NCI-H146 treated with DMSO at 0.1 percent for 48 hours (cell line): Measurements from ENCODE around the gene THADA.

Experiments
- DNase-seq: peaks from one replicate; lab custom pipeline; 2025; ENCODE audit not compliant: unreplicated experiment; lab: John Stamatoyannopoulos, UW

The THADA gene

DNA sequence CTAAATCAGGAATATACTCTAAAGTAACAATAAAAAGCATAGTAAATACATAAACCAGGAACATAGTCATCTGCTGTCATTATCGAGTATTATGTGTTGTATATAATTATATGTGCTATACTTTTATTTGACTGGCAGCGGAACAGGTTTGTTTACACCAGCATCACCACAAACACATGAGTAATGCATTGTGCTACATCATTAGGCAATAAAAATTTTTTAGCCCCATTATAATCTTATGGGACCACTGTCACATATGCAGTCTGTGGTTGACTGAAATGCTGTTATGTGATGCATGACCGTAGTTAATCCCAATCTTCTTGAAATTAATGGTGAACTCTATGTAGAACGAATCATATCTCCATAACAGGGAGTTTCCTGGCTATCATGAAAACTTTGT lies 232.7 kb downstream of the THADA start:
- no peak for DNase-seq

DNA sequence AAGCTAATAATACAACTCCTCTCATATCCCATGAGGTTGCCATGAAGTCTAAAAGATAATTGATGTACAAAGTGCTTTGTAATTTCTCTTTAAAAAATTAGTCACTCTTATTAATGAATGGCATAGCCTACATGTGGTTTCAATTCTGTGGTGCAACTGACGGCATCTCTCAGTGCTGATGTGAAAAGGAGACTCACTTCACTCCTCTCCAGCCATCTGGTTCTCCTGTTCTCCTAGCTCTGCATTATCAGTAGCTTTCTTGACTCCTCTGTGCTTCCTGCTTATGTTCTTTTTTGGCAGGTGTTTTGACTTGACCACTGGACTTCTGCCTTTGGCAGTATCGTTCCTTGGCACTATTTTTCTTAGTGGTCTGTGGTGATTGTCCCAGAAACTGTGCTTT lies 234.6 kb downstream of the THADA start:
- DNase-seq: no peak

DNA sequence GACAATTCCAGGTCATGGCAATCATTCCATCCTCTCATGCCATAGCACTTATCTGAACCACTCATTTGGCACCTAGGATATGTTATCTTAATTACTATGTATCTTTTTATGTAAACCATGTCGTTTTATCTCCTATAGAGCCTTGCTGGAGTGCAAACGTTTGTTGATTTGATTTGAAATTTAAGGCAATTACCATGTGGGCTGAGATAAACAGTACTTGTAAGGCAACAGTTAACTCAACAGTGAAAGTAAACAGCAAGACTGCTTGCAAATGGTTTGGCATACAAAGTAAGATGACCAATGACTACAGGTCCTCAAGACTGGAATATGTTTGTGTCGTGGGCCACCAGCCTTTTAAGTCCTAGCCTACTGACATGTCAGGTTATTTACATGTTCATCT lies 235.7 kb downstream of the THADA start:
- DNase-seq: peak; percentile 70

DNA sequence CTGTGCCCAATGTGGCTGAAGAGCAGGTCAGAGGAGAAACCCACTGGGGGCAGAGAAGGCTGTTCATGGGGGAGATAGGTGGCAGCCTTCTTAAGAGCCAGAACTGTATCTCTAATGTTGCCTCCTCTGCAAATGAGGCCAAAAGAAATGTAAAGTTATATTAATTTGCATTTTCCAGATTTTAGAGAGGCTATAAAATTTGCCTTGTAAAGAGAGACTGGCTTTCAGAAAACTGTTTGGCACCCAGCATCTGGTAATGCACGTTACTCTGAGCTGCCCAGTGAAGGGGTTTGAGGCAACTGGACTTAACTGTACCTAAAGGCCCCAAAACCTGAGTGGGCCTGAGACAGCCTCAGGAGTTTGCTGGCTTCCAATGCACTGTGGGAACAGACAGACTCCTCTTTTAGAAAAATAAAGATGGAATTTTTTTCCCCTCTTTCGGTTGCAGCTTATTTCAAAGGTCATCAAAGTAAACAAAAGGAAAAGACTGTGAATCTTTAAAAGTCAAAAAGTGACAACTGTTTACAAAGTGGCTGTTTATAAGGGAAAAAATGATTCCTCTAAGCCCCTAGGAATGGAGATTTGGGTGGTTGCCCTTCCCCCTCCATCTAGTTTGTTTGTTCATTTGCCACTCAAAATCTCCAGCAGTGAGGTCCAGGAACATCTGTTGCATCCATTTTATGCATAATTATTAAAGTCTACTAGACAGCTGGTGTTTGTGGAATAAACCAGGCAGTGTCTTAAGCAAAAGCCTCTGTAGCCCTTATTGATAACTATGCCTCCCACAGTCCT lies 237.2 kb downstream of the THADA start:
- no peak for DNase-seq

DNA sequence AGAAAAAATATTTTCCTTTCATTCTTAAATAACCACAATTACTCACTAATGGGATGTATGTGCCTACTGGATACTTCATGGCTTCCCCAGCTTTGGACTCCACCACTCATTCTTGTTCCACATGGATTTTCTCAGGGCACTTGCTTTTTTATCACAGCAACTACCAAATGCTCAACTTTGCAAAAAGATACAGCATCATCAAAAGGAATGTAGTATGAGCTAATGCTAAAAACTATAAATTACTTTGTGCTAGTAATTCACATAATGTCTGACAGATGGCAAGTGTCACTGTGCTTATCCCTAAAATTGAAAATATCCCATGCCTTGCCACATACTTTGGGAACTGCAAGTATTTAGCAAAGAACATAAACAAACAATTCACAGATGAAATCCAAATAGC lies 239.1 kb downstream of the THADA start:
- DNase-seq: no peak

DNA sequence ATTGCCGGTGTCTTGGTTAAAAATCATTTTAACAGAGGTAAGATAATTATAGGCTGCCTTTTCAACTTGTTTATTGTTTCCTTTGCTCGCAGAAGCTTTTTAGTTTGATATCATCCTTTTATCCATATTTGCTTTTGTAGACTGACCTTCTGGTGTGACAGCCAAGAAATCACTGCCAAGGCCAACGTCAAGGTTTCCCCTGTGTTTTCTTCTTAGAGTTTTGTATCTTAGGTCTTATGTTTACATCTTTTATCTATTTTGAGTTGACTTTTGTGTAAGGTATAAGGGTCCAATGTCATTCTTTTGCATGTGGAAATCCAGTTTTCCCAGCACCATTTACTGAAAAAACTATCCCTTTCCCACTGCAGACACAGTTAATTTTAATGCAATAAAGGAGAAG lies 240.4 kb downstream of the THADA start:
- no peak for DNase-seq

DNA sequence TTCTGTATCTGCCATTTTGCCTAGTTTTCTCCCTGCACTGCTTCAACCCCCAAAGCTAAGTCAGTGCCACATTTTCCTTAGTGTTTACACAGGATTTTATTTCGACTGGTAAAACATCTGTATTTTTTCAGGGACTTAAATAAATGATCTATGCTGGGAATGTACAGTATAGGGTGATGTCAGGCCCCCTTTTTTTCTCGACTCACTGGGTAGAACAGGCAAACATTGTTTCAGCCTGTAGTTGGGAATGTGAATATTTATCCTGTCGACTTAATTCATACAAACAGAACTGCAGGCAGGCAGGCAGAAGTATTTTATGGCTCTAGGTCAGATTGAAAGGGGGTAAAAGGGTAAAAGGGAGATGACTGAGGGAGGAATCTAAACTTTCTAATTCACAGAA lies 245.9 kb downstream of the THADA start:
- no peak for DNase-seq

DNA sequence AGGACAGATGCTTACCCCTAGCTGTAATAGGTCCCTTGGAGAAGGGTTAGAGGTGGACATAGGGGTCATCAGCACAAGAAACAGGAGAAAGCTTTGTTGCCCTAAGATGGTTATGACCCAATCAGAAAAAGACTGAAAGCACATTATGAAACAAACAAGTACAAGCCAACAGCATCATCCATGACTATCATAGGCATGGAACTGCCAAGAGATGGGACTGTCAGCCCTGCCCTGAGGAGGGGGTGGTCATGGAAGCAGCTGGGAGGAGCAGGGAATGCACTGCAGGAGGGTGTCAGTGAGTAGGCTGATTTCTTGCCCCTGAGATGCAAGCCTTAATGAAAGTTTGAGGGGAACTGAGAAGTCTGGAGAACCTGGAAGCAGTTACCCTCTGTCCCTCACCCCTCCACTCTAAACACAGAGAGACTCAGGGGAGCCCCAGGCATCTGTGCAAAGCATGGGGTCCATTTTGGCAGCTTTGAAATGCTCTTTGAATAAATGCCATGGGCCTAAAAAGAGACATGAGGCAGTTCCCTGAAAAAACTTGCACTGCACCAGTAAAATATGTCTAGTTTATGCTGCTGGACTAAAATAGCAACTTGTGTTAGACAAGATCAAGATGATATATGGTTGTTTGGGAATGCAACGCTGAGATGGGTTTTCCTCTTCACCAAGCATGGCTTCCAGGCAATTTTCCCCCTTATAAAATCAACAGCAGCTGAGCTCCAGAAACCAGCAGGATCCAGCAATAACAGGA lies 246.8 kb downstream of the THADA start:
- DNase-seq: no peak

DNA sequence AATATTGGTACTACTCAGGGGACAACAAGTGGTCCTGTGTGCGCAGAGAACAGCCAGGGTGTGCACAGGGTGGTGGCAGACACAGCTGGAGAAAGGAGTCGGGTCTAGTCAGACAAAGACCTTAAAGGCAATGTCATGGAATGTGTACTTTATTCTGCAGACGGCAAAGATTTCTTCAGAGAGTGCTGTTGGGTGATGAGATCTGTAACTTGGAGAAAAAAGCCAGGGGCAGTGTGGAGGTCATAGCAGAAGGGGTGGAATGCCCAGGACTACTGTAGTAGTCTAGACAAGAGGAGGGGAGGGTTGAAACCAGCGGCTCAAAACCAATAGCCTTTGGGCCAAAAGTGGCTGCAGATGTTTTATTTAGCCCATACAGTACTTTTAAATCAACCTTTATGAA lies 248.1 kb downstream of the THADA start:
- DNase-seq: no peak

DNA sequence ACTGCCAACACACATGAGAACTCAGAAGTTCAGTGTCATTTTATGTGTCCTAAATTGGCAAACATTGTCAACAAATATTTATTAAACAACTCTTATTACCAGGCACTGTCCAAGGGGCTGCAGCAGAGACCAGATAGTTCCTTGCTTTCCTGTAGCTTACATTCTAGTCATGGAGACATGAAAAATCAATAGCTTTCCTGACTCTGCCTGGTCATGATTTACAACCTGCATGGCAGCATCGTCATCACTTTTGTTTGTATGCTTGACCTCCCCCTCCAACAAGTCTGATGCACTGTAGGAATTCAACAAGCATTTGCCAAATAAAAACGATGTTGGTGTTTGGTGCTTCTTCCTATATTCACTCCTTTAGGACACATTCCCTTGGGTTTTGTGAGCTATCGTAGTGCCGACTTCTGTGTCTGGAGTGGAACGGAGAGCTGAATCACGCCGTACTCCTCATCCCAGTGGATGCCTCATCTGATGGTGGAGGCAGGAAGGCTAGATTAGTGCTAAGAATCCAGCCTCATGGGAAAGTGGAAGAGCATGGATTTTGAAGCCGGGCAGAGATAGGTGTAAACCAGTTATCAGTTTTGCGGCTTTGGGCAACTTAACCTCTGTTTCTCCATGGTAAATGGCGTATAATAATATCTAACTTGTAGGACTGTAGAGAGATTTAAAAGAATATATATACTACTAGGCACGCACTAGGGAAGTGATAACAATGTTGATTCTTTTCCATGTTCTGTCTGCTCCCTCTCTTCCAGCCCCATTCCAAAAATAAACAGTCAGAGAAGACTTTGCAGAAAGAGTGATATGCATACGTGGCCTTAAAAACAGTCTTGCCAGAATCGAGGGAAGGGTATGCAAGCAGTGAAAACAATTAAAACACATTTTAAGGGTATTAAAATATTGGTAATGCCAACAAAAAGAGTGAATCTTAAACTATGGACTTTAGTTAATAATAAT lies 249.0 kb downstream of the THADA start:
- no peak for DNase-seq

DNA sequence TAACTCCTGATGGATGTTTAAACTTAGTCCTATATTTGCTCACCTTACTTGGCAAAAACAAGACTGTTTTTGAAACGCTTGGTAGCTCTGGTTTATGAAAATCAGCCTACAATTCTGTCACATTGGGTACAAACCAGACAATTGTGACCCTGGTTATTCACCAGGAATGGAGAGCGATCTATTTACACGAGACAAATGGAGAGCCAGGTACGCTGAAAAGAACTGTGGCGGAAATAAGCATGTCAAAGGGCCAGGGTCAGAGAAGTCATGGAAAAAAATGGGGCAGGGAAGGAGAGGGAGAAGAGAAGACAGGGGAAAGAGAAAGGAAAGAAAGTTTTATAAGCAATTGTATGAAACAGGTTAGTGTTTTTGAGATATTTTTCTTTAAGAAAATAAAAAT lies 250.0 kb downstream of the THADA start:
- no peak for DNase-seq

DNA sequence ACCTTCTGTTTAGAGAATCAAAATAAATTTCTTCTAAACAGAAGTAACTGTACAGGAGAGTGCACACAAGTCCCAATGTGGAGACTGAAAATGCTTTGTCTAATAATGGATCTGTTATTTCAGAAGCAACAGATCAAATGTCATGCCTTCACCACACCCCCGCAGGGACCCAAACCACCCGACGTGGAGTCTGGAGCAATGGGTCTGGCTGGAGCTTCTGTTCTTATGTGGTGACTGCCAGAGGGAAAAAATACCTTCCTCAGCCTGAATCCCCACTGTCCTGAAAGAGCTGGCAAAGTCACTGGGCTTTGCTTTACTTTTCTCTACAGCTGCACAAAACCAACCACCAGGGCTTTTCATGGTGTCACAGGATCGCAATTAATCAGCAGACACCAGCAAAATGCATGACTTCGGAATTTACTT lies 250.4 kb downstream of the THADA start:
- DNase-seq: peak; percentile 21

DNA sequence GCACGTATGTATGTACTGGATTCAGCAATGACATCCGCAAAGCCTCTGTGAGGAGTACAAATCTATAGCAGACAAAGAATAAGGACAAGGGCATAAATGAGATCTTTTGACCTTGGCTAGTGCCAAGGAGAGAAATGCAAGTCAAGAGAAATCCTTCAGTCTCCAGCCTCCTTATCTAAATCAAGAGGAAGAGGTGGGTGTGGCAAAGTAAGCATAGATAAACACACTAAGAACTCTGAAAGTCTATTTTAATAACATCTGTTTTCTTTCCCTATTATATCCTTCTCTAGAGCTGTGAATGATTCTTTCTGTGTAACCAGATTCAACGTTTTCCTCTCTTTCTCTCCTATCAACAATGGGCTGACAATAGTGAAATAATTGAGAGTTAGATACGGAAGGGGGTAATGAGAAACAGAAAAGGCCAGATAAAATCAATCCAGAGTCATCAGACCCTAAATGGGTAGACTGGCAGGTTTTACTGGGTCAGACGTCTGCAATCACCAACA lies 250.9 kb downstream of the THADA start:
- no peak for DNase-seq

DNA sequence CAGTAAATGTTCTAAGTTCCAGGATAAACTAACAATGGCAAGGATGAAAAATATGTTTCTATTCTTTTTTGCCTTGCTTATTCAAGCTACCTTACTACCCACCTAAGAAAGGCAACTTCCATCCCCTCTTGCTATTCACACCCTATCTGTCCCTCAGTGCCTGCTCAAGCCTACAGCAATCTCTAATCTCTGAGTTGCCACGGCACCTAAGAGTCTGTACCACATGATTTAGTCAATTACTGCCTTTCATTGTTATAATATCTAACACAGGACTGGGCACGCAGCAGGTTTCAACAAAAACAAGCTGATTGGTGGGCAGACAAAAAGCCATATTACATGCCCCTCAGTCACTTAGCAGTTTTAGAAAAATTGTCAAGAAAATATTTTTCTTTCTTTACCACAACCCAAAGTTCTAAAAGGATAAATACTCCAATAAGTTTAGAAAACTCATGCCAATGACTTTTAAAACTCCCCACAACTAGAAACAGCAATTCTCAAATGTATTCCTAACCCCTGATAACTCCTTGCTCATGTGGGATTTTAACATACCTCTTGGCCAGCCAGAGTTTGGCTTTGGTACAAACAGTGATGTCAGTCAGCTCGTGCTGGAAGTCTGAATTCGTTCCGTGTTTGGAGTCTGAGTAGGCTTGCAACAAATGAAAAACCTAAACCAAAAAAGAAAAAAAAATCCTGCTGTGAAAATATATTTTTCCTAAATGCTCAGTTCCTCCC lies 252.1 kb downstream of the THADA start:
- DNase-seq: no peak

DNA sequence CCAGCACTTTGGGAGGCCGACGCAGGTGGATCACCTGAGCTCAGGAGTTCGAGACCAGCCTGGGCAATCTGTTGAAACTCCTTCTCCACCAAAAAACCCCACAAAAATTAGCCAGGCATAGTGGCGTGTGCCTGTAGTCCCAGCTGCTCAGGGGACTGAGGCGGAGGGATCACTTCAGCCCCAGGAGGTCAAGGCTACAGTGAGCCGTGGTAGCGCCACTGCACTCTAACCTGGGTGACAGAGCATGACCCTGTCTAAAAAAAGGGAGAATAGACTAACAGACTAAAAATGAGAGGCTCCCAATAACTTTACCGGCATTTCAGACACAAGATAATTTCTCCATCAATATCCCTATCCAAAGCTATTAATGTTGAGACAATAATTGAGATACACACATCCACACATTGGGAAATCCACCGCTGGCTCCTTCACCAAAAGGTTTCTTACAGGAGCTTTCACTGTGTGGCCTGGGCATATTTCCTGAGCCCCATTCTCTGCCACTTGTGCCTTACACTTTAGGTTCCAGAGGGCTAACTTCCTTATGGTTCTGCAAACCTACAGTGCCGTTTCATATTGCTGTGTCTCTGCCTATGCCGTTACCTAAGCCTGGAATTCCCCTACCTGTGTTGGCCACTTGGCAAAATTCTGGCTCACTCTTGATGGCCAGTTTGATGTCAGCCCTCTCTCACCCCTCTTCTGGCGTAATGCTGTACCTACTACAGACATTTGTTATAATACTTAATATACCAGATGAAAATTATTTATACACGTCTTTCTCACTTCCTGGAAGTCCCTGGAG lies 253.7 kb downstream of the THADA start:
- no peak for DNase-seq

DNA sequence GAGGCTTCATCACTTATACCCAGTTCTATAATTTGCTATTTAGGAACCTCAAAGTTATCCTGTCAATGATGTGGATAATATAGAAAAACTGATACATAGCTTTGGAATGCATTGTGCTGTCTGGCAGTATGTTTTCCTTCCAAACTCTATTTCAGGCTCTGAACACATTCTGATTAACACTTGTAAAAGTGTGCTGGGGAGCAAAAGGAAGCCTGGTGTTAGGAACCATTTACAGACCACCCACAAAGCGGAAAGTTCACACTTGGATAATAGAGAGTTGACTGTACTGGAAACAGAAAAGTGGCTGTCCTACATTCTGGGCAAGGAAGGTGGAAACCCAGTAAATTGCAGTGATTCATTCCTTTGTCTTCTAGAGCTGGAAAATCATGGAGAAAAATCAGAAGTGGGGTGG lies 254.9 kb downstream of the THADA start:
- no peak for DNase-seq

DNA sequence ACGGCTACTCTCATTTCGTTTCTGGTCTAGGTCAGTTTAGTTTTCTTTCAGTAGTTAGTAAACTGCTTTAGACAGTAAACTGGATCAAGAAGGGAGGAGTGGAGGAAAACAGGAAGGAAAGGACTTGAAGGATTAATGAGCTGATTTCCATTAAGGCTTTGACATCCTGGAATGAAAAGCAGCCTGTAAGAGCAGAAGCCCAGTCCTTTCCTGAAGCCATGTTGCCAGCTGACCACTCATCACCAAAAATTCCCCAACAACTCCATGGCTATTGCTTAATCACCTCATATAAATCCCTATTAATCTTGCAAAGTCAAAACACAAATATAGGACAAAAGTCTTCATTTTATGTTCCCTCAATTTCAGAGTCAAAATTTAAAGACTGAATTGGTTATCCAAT lies 255.8 kb downstream of the THADA start:
- no peak for DNase-seq

DNA sequence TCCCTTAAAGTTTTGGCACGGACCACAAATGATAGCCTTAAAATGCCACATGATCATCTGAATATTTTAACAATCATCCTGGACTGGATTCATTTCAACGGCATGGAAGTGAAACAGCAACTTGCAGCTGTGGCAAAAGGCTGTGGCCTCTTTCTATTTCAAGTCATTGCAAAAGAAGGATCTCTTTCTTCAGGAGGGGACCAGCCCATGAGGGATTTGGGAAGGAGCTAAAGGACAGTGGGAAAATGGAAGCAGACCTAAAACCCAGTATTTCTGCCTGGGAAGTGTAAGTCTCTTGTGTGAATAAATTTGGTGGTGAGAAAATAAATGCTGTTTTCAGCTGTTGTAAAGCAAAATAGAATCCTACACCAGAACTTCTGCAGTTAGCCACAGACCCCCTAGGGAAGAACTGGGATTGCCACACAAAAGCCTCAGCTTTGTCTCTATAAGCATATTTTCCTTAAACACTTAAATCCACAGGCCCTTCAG lies 262.1 kb downstream of the THADA start:
- DNase-seq: no peak

DNA sequence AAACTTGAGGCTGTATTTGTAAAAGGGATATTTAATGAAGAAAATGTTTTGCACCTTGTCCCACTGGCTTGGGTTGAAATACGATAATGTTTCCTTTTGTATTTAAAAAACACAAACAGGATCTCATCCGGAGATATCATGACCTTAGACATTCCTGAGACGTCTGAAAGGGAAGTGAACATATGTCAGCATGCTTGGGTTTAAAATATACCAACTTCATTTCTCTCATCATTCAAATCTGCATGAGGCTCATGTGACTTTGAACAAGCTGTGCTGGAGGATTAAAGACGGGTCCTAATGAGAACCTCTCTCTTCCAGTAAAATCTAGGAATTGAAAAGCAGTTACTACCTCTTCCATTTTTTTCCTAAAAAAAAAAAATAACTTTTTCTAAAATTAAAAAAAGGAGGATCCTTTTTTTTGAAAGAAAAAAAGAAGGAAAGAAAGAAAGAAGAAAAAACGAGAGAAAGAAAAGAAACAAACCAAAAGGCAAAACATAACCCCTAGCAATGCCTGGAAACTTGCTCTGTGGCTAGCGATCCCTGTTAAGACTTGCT lies 262.7 kb downstream of the THADA start:
- no peak for DNase-seq
